IPS-NIHi7 (cell line): ENCODE results near the gene C10orf90.

Source experiments
- DNase-seq: peaks from one replicate; pipeline ENCODE4 v3.0.0; 2012; ENCODE audit warnings: mixed read lengths; ENCODE audit errors: extremely low spot score

The C10orf90 gene

DNA sequence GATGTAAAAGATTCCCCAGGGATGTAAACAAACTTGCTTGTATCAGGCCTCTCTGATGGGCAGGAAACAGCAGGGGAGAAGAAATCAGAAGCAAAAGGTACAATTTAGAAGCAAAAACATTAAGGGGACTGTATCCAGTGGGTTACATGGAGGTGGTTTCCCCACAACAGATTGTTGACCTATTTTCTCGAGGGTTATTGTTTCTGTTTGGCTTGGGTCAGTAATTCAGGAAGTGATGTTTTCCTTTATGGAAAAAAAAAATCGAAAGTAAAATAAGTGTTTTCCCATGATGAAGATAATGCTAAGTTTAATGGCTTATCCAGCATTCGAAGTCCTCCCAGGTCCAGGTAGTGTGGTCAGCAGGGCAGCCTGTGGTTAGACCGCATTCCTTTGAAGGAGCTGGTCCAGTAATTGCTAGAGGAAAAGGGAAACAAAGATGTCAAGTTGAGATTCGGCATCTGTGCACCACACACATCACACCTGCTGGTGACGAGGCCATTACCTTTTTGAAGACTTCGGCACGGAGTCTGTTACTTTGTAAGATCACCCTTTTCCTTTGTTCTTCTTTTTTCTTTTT is 244.9 kb downstream of the C10orf90 start:
- no peak for DNase-seq

- DNase-seq, result no peak
Measured at GRCh38 chr10:126425032-126425431, 245.5 kb downstream of the C10orf90 start.

DNA sequence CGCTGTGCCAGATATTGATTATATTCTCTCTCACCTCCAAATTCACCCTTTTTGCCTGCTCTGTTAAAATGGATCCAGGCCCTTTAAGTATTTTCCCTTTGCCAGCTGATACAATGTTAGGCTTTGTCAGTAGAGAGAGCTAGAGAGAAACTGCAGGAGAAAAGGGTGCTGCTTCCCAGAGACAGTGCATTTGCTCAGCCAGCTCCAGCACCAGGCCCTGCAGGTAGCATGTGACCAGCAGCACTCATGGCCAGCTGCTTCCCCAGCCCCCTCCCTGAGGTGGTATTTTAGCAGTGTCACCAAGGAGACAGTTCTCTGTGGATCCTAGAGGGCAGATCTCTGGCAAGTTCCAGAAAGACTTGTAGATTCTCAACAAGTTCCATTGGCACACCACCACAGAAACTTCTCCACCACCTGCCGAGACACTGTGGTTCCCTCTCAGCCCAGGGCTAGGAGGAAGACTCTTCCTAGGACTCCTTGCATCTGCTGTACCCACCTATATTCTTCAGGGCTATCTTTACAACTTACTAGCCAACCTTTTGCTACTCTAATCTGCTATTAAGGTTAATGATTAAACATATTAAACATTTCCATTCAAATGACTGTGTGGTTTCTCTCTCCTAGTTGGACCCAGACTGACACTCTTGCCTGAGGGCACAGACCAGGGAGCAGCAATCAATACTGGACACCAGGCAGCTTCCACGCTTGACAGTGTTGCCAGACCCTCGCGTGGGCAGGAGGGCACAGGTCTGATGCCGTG is 246.6 kb downstream of the C10orf90 start:
- no peak for DNase-seq

DNA sequence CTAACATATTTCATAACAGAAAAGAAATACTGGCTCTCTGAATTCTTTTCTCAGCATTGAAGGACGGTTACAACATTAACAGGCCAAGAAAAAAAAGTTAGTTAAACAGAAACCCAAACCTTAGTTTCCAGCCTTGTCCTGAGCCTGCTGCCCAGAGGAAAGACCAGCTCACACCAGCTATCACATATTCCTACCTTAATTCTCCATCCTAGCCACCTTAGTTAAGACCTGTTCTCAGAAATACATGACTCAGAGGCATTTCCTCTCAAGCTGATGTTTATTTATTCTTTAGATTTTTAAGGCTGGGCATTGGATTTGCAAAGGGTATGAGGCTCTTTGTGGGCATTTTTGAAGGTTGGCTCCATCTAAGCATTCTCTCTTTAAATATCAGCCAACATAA is 247.9 kb downstream of the C10orf90 start:
- no peak for DNase-seq

GRCh38 chr10:126421756-126422256 is 248.7 kb downstream of the C10orf90 start:
- no peak for DNase-seq

- no peak for DNase-seq
Measured at GRCh38 chr10:126420567-126421300, 249.8 kb downstream of the C10orf90 start.

GRCh38 chr10:126417220-126417825 is 253.2 kb downstream of the C10orf90 start:
- no peak for DNase-seq

DNA sequence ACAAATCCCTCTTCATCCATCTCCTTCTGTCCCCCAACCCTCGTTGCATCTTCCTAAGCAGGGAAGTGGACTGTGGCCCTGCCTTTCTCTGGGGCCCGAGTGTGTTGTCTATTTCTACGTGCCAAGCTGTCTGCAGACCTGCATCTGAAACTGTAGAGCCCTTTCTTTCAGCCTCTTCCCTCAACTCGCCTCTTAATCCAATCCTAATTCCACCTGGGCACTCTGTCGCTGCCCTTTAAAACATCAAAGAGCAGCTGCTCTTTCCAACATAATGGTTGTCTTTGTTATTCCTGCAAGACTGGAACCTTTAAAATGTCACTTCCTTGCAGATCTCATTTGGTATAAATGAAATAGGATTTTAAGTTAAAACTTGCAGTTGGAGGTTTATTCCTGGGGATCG is 260.7 kb downstream of the C10orf90 start:
- no peak for DNase-seq

GRCh38 chr10:126408953-126409641 is 261.4 kb downstream of the C10orf90 start:
- no peak for DNase-seq

DNA sequence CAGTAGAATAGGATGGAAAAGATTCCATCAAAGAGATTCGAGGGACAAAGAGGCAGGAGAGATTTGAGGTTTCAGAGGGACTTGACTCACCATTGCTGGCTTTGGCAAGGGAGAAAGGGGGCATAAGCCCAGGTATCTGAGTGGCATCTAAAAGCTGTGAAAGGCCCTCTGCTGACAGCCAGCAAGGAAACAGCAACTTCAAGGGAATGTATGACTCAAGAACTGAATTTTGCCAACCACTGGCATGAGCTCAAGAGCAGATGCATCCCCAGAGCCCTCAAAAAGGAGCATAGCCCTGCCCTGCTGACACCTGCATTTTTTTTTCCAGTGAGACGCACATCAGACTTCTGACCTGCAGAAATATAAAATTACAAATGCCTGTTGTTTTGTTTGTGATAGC is 262.7 kb downstream of the C10orf90 start:
- no peak for DNase-seq

DNA sequence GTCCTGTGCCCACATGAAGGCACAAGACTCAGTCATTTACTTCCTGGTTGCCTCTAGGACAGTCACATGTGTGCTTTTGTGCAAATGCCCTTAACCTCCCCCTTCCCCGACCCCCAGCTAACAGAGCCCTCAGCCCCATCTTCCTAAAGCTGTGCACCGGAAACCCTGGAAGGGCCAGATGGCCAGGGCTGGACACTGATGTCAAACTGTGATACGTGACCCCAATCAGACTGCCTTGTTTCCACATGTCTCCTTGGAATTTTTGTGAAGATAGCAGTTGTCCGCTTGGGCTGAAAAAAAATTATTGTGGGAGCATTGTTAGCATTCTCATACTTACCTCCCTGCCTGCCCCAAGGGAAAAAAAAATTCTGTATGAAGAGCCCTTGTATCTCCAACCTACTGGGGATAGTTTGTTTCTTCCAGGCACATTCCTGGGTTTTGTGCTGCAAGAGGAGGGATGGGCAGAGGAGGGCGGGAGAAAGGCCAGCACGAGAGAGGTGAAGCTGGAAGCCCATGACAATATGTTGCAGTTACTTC is 265.2 kb downstream of the C10orf90 start:
- DNase-seq, result no peak

DNA sequence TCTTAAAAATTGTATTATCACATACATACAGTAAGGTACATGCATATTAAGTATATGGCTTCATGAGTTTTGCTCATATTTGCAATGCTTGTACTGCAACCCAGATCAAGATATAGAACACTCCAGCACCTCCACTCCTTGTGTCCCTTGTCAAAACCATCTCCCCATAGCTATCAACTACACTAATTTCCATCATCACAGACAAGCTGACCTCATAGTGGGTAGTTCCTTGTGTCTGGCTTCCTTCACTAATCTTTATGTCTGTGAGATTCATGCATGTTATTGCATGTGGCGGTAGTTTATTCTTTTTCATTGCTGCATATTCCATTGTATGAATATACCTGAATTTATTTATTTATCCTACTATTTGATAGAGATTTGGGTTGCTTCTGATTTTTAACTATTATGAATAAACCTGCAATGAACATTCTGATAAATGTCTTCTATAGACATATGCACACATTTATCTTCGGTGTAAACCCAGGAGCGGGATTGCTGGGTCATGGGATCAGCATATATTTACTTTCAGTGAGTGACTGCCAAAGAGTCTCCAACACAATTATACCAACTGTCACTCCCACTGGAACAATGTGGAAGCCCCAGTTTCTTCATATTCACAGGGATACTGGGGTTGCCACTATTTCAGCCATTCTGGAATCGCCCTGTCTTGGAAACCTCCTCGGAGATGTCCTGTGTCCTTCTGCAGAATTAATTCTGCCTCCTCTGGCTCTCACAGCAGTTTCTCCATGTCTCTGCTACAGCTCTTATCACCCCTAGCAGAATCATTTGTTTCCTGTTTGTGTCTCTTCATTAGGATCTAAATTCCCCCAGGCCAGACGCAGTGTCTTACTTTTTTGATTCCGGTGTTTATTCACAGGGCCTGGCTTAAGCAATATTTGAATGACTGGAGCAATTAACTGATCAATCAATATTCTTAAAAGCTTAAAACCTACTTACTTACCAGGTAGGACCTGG is 267.5 kb downstream of the C10orf90 start:
- DNase-seq, result no peak

GRCh38 chr10:126400641-126401040 is 269.9 kb downstream of the C10orf90 start:
- no peak for DNase-seq

DNA sequence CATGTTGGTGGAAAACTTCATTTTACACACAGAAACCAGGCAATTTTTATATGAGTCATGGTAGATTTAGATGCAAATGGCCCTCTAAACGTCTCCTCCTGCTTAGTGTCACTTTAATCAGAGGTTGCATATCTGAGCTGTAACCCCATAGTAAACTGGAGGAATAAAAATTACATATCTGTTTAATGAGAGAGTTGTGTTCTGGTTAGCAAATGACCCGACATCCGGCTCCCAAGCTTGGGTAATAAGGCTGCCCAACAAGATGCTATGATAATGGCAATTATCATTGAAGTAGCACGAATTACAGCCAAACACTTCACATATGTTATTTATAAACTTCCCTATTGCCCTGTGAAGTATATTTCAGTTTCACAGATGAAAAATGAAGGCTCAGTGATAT is 271.6 kb downstream of the C10orf90 start:
- no peak for DNase-seq

- DNase-seq, result no peak
Measured at GRCh38 chr10:126398383-126398743, 272.1 kb downstream of the C10orf90 start.

GRCh38 chr10:126397640-126398382 is 272.7 kb downstream of the C10orf90 start:
- peak; percentile 38 for DNase-seq

DNA sequence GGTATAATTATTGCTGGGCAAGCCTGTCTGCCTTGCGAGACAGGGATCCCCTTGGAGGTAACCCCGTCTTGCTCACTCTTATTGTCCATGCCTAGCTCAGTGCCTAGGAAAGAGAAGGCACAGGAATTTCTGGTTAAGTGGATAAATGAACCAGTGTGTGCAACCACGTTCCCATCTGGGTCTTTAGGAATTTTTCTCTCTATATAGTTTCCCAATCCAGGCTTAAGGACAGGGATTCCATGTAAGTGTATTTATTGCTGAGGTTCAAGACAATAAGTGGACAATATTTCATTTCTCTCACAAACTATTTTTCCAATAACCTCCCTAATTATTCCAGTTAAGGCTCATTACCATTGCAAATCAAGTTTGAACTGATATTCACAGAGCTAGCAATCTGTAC is 273.3 kb downstream of the C10orf90 start:
- no peak for DNase-seq

DNA sequence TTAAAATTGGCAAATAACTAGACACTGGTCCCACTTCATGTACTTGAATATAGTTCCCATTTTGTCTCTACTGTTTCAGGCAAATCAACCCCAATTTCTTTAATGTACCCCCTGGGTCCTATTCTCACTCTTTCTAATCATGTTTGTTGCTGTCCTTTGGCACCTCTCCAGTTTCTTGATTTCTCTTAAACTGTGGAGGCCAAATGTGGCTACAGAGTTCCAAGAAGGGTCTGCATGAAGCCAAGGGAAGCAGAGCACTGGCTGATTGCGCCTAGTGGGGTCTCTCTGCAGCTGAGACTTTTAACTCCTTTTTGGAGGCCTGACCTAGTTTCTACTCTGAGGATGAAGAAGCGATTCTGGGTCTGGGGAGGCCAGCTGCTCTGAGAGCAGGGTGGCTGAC is 275.5 kb downstream of the C10orf90 start:
- no peak for DNase-seq

GRCh38 chr10:126393076-126393475 is 277.4 kb downstream of the C10orf90 start:
- no peak for DNase-seq

DNA sequence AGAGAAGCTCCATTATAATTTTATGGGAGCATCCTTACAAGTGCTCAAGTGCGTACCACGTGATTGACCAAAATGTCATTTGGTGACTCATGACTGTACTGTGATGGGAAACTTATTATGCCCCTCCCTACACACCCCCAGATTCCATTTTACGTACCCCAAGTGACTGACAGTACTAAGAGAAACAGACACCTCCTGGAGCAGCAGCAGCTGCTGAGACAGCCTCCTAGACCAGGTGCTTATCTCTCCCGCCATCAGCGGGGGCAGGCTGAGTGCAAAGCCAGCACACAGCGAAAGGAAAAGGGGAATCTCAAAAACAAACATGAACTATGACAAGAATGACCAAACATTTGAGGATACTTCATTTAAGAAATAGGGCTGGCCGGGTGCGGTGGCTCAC is 278.0 kb downstream of the C10orf90 start:
- DNase-seq, result no peak
